ENCODE measurements around the gene STC2. TPM values are rescaled to one million over a fixed set of nuclear protein-coding genes. Genes with fewer than 3 reads are reported as not detected.
"Not testable (repeated sequence)": the region's sequence is repeated elsewhere in the genome, so short reads cannot be mapped to it uniquely, and the experiment has no call there.

STC2 gene
- total RNA-seq, 3 donors from 2014 or later: 12.8 to 502 (median 347) TPM

DNA sequence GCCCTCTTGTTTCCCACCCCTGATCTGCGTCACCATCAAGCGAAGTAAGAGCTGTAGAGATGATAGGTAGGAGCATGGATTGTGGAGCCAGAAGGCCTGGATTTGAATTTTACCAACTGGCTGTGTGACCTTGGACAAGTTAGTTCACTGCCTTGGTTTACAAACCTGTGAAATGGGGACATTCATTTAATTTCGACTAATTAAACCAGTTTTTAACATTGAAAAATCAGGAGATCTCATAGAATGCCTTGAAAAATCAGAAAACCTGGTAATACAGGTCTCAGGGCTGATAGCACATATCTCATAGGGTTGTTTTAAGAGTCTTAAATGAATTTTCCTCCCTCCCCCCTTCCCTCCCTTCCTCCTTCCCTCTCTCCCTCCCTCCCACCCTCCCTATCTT, 38.8 kb downstream of the STC2 start:
- Histone ChIP-seq H3K9me3 (no peaks in the 10 kb centered on the region), H3K36me3 (no peaks in the 10 kb centered on the region), H3K4me3 (no peak overlapping the region), H3K4me1 (peaks cover 0 to 4% of the 10 kb centered on the region in 2 donors), H3K27ac (no peak overlapping the region), H3K27me3 (no peaks in the 10 kb centered on the region)
- intact Hi-C loops (cut with DNase I; ENCODE audit: low total_unique reads): no loop called here
- no peak for DNase-seq (ENCODE audit: low spot score in 2 of 2)
- TF ChIP-seq POLR2A (IDR thresholded peaks at IDR 0.05) (no peak), POLR2AphosphoS5 (IDR thresholded peaks at IDR 0.05) (no peak)
- TF ChIP-seq, protein P1, sequence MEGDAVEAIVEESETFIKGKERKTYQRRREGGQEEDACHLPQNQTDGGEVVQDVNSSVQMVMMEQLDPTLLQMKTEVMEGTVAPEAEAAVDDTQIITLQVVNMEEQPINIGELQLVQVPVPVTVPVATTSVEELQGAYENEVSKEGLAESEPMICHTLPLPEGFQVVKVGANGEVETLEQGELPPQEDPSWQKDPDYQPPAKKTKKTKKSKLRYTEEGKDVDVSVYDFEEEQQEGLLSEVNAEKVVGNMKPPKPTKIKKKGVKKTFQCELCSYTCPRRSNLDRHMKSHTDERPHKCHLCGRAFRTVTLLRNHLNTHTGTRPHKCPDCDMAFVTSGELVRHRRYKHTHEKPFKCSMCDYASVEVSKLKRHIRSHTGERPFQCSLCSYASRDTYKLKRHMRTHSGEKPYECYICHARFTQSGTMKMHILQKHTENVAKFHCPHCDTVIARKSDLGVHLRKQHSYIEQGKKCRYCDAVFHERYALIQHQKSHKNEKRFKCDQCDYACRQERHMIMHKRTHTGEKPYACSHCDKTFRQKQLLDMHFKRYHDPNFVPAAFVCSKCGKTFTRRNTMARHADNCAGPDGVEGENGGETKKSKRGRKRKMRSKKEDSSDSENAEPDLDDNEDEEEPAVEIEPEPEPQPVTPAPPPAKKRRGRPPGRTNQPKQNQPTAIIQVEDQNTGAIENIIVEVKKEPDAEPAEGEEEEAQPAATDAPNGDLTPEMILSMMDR (IDR thresholded peaks at IDR 0.05): no peak

DNA sequence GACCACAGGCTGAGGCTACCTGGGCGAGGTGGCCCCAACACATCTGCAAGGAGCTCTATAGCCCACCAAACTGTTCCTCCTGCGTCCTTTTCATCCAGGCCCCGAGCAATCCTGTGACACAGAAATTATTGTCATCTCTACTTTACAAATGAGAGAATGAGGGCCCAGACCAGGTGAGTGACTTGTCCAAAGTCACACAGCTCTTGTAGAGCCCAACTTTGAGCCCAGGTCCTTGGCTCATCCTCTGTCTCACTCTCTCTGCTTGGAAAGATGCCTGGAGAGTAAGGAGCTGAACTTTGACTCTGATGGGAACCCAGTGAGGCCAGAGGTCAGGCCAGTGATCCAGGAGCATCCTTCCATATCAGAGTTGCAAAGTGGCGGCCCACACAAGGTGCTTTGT, 39.6 kb downstream of the STC2 start:
- H3K27me3 ChIP-seq: no peaks in the 10 kb centered on the region
- intact Hi-C loops (cut with DNase I; ENCODE audit: low total_unique reads): no loop called here

GRCh38 chr5:173287086-173287485, 41.1 kb downstream of the STC2 start:
- Histone ChIP-seq H3K36me3 (no peaks in the 10 kb centered on the region), H3K4me3 (no peak overlapping the region), H3K27ac (no peak overlapping the region), H3K4me1 (no peaks in the 10 kb centered on the region), H3K27me3 (no peaks in the 10 kb centered on the region), H3K9me3 (no peaks in the 10 kb centered on the region)
- TF ChIP-seq POLR2AphosphoS5 (IDR thresholded peaks at IDR 0.05): no peak
- TF ChIP-seq POLR2A (IDR thresholded peaks at IDR 0.05): no peak
- TF ChIP-seq, protein P1 (IDR thresholded peaks at IDR 0.05): no peak
- intact Hi-C loops (cut with DNase I; ENCODE audit: low total_unique reads): no loop called here
- no peak for DNase-seq (ENCODE audit: low spot score in 2 of 2)

More for the DNA sequence above, 39.6 kb downstream of the STC2 start:
- no peaks in the 10 kb centered on the region for H3K4me1 ChIP-seq
- TF ChIP-seq, protein P1 (IDR thresholded peaks at IDR 0.05): no peak
- TF ChIP-seq POLR2A (IDR thresholded peaks at IDR 0.05) (no peak), POLR2AphosphoS5 (IDR thresholded peaks at IDR 0.05) (no peak)
- H3K9me3 ChIP-seq: no peaks in the 10 kb centered on the region
- H3K36me3 ChIP-seq: no peaks in the 10 kb centered on the region
- no peak for DNase-seq (ENCODE audit: low spot score in 2 of 2)
- H3K27ac ChIP-seq: no peak overlapping the region
- no peak overlapping the region for H3K4me3 ChIP-seq

GRCh38 chr5:173284343-173284958, 43.8 kb downstream of the STC2 start:
- H3K4me3 ChIP-seq; H3K27me3 ChIP-seq; H3K4me1 ChIP-seq; H3K9me3 ChIP-seq; intact Hi-C loops (cut with DNase I; ENCODE audit: low total_unique reads); H3K36me3 ChIP-seq; H3K27ac ChIP-seq; DNase-seq (ENCODE audit: low spot score in 2 of 2): not testable (repeated sequence)

- Histone ChIP-seq H3K27me3 (peaks cover 0 to 11% of the 10 kb centered on the region in 2 donors), H3K4me3 (peak overlapping the region in 2 of 3 donors; percentile 37 to 56), H3K4me1 (no peaks in the 10 kb centered on the region), H3K36me3 (no peaks in the 10 kb centered on the region), H3K9me3 (no peaks in the 10 kb centered on the region), H3K27ac (no peak overlapping the region)
- peak in 1 of 2 donors; percentile 30 for DNase-seq (ENCODE audit: low spot score in 2 of 2)
- TF ChIP-seq POLR2A (IDR thresholded peaks at IDR 0.05) (no peak), POLR2AphosphoS5 (IDR thresholded peaks at IDR 0.05) (no peak)
- TF ChIP-seq, protein P1 (IDR thresholded peaks at IDR 0.05): peak in 2 of 3 donors; percentile 43 to 52
- intact Hi-C loops (cut with DNase I; ENCODE audit: low total_unique reads): no loop called here
These were observed 44.6 kb downstream of the STC2 start for GRCh38 chr5:173283318-173284288.
